GM19395 (cell line): ENCODE results near the gene SFMBT2.
"Not testable (repeated sequence)": the region's sequence is repeated elsewhere in the genome, so short reads cannot be mapped to it uniquely, and the experiment has no call there.

Experiments used
- ATAC-seq: cut with Tn5 transposase; IDR thresholded peaks from one replicate; pipeline ENCODE4 v1.9.1; 2021; ENCODE audit warnings: mild to moderate bottlenecking, moderate library complexity; ENCODE audit not compliant: unreplicated experiment

Gene SFMBT2

GRCh38 chr10:7302392-7302906 lies 108.4 kb downstream of the SFMBT2 start:
- ATAC-seq: no peak

DNA sequence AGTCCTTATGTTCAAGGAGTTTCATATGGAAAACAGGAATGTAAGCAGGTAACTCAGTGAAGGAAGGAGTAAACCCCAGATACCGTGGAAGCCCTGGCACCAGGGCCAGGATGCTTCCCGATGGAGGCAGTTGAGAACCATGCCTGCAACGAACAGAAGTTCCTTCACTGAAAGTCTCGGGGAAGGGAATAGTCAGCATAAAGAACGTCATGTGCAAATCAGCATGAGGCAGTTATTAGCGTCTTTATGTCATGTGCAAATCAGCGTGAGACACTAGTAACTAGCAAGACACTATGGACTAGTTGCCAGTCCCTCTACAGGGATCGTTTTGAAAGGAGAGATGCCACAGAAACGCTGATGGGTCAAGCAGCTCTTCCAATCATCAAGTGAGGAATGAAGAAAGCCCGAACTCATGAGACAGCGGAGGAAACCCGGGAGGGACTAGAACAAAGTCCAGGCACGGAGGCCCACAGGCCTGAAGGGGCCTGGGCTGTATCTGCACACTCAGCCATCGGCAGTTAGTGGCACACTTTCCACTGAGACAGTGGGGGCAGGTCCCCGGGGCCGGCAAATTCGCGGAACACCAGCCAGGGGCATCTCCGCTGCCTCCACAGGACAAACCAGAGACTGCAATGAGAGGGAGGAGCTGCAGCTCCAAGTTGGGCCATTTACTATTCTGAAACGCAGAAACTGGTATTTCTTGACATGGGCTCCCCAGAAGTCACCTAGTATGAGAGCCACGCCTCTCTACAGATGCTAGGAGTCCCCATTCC lies 109.6 kb downstream of the SFMBT2 start:
- no peak for ATAC-seq

GRCh38 chr10:7300384-7300971 lies 110.4 kb downstream of the SFMBT2 start:
- ATAC-seq: no peak

DNA sequence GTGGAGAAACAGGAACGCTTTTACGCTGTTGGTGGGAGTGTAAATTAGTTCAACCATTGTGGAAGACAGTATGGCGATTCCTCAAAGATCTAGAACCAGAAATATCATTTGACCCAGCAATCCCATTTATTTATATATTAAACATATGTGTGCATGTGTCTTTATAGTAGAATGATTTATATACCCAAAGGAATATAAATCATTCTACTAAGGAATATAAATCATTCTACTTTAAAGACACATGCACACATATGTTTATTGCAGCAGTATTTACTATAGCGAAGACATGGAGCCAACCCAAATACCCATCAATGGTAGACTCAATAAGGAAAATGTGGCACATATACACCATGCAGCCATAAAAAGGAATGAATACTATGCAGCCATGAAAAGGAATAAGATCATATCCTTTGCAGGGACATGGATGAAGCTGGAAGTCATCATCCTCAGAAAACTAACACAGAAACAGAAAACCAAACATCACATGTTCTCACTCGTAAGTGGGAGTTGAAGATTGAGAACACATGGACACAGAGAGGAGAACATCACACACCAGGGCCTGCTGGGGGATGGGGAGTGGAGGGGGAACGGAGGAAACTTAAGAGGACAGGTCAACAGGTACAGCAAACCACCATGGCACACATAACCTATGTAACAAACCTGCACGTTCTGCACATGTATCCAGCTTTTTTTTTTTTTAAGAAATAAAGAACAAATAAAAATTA lies 111.1 kb downstream of the SFMBT2 start:
- not testable (repeated sequence) for ATAC-seq

DNA sequence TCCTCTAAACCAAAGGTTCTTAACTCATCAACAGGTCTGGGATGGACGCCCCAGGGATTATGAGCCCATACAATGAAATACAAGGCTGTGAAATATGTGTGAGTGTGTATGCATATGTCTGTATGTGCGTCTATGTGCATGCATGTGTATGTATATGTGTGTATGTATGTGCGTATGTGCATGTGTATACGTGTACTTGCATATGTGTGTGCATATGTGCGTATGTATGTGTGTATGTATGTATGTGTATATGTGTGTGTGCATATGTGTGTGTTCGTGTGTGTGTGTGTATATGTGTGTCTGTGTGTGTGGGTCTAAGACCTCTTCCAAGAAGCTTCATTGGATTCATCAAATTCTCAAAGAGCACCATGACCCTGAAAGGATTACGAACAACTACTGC lies 112.3 kb downstream of the SFMBT2 start:
- ATAC-seq: no peak

GRCh38 chr10:7297094-7297493 lies 113.7 kb downstream of the SFMBT2 start:
- no peak for ATAC-seq

DNA sequence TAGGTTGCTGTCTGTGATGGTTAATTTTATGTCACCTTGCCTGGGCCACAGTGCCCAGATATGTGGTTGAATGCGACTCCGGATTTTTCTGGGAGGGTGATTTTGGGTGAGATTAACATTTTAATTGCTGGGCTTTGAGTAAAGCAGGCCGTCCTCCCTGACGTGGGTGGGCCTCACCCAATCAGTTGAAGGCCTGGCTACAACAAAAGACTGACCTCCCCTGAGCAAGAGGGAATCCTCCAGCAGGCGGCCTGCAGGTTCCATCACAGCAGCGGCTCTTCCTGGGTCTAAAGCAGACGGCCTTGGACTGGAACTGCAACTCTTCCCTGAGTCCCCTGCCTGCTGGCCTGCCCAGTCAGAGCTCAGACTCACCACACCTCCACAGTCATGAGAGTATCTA lies 114.2 kb downstream of the SFMBT2 start:
- ATAC-seq: no peak

GRCh38 chr10:7296076-7296475 lies 114.8 kb downstream of the SFMBT2 start:
- ATAC-seq: no peak

GRCh38 chr10:7293378-7293920 lies 117.4 kb downstream of the SFMBT2 start:
- no peak for ATAC-seq

DNA sequence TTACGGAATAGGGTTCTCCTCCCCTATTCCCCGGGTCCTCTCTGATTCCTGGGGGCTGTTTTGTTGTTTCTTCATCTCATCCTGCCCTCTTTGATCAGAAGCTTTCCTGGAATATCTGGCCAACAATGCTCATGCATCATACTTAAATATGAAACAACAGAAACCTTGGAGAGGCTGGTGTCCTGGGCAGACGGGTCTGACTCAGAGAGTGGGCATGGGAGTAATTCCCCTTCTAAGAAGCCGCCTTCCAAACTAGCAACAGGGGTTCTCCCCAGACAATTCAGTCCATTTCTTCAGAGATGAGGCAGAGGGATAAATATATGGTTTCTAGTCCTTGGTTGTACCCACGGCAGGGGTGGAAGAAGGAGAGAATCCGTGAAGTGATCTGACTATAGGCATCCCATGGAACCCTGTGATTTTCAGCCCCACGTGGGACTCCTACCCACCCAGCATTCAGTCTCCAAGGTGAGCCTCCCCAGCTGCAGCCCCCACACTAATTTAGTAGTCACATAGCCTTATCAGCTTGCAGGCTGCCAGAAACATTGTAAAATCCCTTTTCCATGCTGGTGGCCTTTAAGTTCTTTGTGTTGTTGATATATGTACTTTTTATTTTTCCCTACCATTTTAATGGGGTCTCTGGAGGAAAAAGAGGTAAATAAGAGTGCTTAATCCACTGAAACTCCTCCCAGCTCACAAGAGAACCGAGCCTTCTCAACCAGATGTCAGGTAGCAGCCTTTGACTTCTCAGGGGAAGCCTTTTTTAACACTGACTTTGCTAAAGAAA lies 119.2 kb downstream of the SFMBT2 start:
- no peak for ATAC-seq

DNA sequence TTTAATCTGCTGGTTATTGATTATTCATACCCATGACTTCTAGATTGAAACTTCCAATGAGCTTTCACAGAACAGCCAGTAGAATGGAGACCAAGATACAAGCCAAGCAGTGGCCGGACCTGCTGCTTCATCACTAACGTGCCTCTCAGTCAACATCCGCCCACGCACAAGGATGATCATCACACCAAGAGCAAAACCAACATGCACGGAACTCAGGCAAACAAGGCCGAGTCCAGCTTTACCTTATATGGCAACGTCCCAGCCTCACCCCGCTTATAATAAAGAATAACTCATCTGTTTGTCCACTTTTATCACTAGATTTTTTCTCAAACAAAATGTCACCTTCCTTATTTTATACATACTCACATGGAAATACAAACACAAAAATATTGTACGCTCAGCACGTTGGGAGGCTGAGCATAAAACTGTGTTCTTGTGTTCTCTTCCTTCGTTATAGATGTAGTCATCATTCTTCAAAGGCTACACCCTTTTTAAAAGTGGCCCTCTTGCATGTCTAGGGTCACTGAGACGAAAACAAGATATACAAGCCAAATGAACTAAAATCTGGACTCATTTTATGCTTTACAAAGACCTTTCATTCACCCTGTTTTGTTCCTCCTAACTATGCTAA lies 122.7 kb downstream of the SFMBT2 start:
- ATAC-seq: no peak

DNA sequence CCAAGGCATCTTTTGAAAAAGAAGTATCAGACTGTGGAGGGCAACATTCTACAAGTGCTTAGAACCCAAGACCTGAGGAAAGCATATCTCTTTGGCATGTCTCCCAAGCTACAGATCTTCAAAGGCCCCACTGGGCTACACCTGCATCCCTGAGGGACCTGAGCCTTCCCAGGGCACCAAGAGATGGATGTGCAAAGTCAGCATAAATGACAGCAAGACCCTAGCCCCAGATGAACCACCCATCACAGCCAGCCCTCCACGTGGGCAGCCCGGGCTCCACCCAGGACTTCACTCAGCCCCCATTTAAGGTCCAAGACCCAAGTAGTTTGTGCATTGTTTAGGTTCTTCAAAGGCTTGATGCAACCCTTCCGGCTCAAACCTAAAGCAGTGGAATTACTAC lies 123.5 kb downstream of the SFMBT2 start:
- ATAC-seq: no peak

DNA sequence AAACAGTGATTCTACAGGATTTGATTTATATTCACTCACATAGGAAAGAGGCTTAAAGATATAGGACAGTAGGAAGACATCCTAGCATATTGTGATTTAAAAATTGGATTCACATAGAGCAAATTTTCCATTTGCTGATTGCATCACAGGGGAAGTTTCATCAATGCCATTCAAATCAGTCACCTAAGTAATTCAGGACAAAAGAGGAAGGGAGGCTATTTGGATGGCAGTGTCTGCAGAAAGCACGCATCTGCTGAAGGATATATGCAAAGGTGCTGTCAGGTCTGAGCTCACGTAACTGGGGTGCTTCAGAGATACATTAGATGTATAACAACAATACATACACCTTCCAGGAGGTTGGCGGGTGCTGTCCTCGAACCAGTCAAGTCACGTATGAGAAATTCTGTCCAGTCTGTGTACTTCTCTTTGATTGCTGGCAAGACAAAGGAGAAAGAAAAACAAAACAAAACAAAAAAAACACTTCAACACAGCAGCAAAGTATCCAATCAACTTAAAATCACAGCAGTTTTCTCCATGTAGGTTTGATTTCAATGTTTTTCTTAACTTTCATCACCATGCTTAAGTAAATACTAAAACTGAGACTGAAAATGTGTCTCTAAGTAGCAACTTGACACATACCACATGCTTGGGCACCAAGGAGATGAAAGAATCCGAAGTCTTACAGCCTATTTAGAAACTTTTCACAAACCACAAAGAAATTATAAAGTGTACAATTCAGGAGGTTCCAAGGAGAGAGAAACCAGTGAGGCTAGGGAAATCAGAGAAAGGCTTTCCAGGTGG lies 125.1 kb downstream of the SFMBT2 start:
- ATAC-seq: no peak

GRCh38 chr10:7283246-7283645 lies 127.6 kb downstream of the SFMBT2 start:
- ATAC-seq: no peak

GRCh38 chr10:7282457-7282856 lies 128.4 kb downstream of the SFMBT2 start:
- no peak for ATAC-seq

DNA sequence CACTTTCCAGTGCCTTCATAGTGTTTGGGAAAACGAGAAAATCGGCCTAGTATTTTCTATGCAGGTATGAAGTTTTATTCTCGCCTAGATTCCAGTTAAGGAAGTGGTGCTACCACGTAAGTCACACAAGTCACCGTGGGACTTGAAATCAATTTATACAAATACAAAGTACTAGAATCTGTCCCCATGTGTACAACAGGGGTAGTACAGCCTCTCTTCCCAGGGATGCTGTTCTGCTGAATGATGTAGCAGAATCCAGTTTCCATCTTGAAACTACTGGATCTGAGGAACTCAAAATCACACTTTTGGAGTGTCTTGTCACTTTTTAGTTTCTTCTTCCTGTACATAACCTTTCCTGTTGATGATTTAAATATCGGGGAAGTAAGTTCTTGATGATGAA lies 129.4 kb downstream of the SFMBT2 start:
- no peak for ATAC-seq

DNA sequence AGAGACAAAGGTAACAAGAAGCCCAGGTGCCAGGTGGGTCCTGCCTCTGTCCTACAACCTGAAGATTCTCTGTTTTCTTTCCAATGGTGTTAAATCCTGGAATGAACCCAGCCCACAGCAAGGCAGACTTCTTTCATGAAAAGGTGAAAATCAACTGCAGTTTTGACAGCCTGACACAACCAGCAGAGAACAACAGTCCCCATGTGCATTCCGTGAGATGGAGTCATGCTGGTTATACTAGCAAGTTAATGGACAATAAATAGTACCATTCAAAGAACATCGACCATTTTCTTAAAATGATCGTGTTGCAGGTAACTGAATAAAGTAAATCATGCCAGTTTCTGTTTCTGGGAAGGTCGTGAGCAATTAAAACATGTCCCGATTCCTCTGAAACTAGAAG lies 131.5 kb downstream of the SFMBT2 start:
- ATAC-seq: no peak

GRCh38 chr10:7277867-7278266 lies 133.0 kb downstream of the SFMBT2 start:
- ATAC-seq: no peak

GRCh38 chr10:7277432-7277831 lies 133.4 kb downstream of the SFMBT2 start:
- no peak for ATAC-seq
